ENCODE results near the gene NT5DC2. TPM values are rescaled to one million over a fixed set of nuclear protein-coding genes. Genes with fewer than 3 reads are reported as not detected.

NT5DC2 gene
- total RNA-seq, 2 experiments from 2014 or later, result 118 to 144 TPM

DNA sequence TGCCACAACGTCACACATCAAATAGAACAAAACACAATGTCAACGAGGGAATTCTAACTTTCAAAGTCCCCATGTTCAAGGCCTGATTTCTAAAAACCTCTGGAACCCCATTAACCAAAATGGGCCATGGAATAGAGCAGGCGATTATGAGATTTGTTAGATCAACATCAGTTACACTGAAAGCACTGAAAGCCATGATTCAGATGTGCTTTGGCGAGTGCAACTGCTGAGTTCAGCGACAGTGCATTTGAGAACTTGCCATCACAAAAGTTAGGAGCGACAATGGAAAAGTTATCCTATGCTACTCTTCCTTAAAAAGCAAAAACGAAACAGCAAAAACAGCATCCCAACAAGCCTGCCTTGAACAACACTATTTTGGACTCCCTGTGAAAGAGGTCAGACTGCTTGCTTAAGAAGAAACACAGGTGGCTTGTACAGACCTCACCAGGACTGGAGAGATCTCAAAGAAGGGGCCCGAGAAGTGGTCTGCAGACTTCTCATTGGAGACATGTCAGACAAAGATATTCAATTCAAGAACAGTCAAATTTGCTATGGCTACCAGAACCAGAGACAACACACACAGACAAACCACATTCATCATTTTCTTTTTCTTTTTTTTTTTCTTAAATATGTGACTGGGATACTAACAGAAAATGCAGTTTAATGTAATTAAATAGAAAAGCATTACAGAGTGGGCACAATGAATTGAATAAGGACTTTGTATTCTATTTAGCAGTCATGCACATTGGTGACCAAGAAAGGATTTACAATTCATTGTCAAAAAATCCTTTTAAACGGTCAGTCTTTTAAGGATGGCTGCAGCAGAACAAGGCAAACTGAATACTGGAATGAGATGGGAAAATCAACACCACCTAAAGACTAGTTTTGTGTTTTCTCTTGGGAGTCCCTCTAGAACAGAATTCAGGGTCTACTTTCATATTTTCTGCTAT, 23.6 kb upstream of the NT5DC2 start:
- Histone ChIP-seq H3K4me3 (ENCODE audit: low read depth, low read length, poor library complexity, severe bottlenecking) (no peak overlapping the region), H3K36me3 (ENCODE audit: insufficient read depth, low read length) (peaks cover 93% of the 10 kb centered on the region), H3K4me1 (ENCODE audit: insufficient read depth, low read length, poor library complexity, severe bottlenecking) (no peaks in the 10 kb centered on the region), H3K9me2 (ENCODE audit: insufficient read depth, low read length) (no peaks in the 10 kb centered on the region), H3K9me3 (ENCODE audit: low read length) (no peaks in the 10 kb centered on the region), H3K4me2 (ENCODE audit: low read length) (no peak overlapping the region), H3K27ac (ENCODE audit: low read depth, low read length, poor library complexity, severe bottlenecking) (no peak overlapping the region), H4K20me1 (ENCODE audit: insufficient read depth, low read length) (no peaks in the 10 kb centered on the region), H3K79me2 (ENCODE audit: insufficient read depth, low read depth, low read length) (no peaks in the 10 kb centered on the region), H2AFZ (ENCODE audit: low read length) (no peak overlapping the region)
- intact Hi-C loops (cut with micrococcal nuclease; ENCODE audit: unreplicated experiment), result no loop called here
- POLR2A ChIA-PET, result interaction anchor here (0.6 to 1.0 kb wide), 2 partner anchors 12 to 13 kb away, joined by 3 read pairs; no protein-coding TSS in a partner anchor
- no peak for DNase-seq (ENCODE audit: low spot score)
- CTCF ChIA-PET (ENCODE audit: unreplicated experiment), result interaction anchor here (0.5 kb wide), 1 partner anchor 471 kb away, joined by 3 read pairs; no protein-coding TSS in a partner anchor
- no peak for TF ChIP-seq EZH2phosphoT487 (IDR thresholded peaks at IDR 0.05; ENCODE audit: borderline replicate concordance, low read depth, low read length)
- TF ChIP-seq, protein P1, sequence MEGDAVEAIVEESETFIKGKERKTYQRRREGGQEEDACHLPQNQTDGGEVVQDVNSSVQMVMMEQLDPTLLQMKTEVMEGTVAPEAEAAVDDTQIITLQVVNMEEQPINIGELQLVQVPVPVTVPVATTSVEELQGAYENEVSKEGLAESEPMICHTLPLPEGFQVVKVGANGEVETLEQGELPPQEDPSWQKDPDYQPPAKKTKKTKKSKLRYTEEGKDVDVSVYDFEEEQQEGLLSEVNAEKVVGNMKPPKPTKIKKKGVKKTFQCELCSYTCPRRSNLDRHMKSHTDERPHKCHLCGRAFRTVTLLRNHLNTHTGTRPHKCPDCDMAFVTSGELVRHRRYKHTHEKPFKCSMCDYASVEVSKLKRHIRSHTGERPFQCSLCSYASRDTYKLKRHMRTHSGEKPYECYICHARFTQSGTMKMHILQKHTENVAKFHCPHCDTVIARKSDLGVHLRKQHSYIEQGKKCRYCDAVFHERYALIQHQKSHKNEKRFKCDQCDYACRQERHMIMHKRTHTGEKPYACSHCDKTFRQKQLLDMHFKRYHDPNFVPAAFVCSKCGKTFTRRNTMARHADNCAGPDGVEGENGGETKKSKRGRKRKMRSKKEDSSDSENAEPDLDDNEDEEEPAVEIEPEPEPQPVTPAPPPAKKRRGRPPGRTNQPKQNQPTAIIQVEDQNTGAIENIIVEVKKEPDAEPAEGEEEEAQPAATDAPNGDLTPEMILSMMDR (conservative IDR thresholded peaks at IDR 0.05; ENCODE audit: low read length), result no peak
- BruUV-seq (replicated peaks), result no TSS peak

DNA sequence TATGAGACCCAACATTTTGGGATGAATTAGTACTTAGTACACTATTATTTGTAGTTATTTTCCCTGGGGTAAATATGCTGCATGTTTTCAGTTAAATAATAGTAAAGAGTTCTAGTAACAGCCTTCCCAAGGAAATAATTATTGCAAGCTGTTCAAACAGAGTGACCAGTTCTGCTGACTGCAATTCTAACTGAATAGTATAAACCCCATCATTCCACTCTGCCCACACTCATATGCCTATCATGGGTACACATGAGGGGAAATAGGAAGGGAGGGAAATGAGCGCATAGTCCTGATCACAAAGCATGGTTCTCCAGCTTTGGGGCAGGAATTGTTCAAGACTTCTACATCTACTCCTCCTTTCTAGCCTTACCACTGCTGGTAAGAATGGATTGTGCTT, 21.4 kb upstream of the NT5DC2 start:
- Histone ChIP-seq H3K27ac (ENCODE audit: low read depth, low read length, poor library complexity, severe bottlenecking) (no peak overlapping the region), H3K4me1 (ENCODE audit: insufficient read depth, low read length, poor library complexity, severe bottlenecking) (no peaks in the 10 kb centered on the region), H4K20me1 (ENCODE audit: insufficient read depth, low read length) (no peaks in the 10 kb centered on the region), H2AFZ (ENCODE audit: low read length) (no peak overlapping the region), H3K36me3 (ENCODE audit: insufficient read depth, low read length) (peaks cover 93% of the 10 kb centered on the region), H3K4me3 (ENCODE audit: low read depth, low read length, poor library complexity, severe bottlenecking) (no peak overlapping the region), H3K79me2 (ENCODE audit: insufficient read depth, low read depth, low read length) (no peaks in the 10 kb centered on the region), H3K9me2 (ENCODE audit: insufficient read depth, low read length) (no peaks in the 10 kb centered on the region), H3K4me2 (ENCODE audit: low read length) (no peak overlapping the region), H3K9me3 (ENCODE audit: low read length) (no peaks in the 10 kb centered on the region)
- CTCF ChIA-PET (ENCODE audit: unreplicated experiment), result no interaction called here
- TF ChIP-seq, protein P1 (conservative IDR thresholded peaks at IDR 0.05; ENCODE audit: low read length), result no peak
- no peak for TF ChIP-seq EZH2phosphoT487 (IDR thresholded peaks at IDR 0.05; ENCODE audit: borderline replicate concordance, low read depth, low read length)
- POLR2A ChIA-PET, result no interaction called here
- intact Hi-C loops (cut with micrococcal nuclease; ENCODE audit: unreplicated experiment), result no loop called here
- no peak for DNase-seq (ENCODE audit: low spot score)
- BruUV-seq (replicated peaks), result no TSS peak

All from OCI-LY7 (cell line).